GM12872 (cell line): Measurements from ENCODE around the gene MYZAP.
A peak's percentile ranks its signal among the peaks of the same experiment; 100 is the strongest.

Experiments
- TF ChIP-seq, protein P1 (sequence below): IDR thresholded peaks from 3 replicates; pipeline ENCODE4 v1.5.1; 2011; ENCODE audit warnings: low read depth, mild to moderate bottlenecking, low read length, moderate library complexity; ENCODE audit not compliant: insufficient read depth

Gene MYZAP

GRCh38 chr15:57731530-57732103 lies 139.9 kb downstream of the MYZAP start:
- TF ChIP-seq, protein P1, sequence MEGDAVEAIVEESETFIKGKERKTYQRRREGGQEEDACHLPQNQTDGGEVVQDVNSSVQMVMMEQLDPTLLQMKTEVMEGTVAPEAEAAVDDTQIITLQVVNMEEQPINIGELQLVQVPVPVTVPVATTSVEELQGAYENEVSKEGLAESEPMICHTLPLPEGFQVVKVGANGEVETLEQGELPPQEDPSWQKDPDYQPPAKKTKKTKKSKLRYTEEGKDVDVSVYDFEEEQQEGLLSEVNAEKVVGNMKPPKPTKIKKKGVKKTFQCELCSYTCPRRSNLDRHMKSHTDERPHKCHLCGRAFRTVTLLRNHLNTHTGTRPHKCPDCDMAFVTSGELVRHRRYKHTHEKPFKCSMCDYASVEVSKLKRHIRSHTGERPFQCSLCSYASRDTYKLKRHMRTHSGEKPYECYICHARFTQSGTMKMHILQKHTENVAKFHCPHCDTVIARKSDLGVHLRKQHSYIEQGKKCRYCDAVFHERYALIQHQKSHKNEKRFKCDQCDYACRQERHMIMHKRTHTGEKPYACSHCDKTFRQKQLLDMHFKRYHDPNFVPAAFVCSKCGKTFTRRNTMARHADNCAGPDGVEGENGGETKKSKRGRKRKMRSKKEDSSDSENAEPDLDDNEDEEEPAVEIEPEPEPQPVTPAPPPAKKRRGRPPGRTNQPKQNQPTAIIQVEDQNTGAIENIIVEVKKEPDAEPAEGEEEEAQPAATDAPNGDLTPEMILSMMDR: no peak

DNA sequence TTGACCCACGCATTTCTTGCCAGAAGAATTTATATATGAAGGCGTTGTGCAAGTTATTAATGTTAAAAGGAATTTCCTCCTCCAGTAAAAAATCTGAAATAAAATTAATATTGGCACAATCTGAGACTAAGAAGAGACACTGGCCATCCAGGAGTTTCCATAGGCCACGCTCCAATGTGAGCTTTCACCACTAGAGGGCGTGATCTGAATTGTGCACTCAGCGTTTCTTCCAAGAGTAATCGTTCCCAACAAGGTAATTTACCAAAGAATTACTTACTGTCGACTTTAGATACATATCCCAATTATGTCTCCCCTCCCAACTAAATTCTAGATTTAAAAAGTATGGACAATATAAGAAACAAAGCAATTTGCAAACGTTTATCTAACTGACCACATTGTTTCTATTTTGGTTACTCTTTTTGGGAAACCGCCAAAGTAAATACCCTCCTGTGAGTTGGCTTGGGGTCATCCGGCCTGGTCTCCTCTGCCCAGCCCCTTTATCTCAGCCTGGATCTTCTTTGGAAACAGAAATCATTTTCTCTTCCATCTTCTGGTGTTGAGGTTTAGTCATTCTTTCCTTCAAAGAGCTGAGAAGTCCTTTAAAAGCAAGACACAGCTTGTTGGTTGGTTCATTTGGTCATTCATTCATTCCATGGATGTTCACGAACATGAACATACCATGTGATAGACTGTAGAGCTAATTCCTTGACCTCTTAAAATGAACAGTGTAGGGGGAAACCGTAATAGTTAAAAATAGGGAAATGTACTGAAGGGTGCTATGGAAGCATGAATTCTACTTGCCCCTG lies 141.0 kb downstream of the MYZAP start:
- TF ChIP-seq, protein P1: peak; percentile 89

DNA sequence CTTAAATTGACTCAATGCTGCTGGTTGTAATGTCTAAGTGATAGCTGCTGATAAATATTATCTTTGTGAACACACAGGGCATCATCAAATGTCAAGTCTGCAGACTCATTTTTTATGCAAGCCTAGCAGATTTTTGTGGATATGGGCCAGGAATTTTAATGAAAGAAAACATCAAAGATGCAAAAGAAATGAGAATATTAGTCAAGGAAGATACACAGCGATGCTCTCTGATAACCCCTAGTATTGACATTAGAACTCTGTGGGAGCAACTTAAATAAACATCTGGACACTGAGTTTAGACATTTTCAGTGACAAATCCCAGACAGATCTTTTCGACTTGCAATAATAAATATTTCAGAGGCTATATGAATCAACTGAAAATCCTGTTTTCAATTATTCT lies 143.2 kb downstream of the MYZAP start:
- TF ChIP-seq, protein P1: no peak
